ENCODE results near the gene RFPL3. TPM values are rescaled to one million over a fixed set of nuclear protein-coding genes. Genes with fewer than 3 reads are reported as not detected.

RFPL3 gene
- total and polyA plus RNA-seq, 10 of the 15 experiments (the other 5 are each of a cell fraction or from before 2014, with no cell fraction given), result not detected

DNA sequence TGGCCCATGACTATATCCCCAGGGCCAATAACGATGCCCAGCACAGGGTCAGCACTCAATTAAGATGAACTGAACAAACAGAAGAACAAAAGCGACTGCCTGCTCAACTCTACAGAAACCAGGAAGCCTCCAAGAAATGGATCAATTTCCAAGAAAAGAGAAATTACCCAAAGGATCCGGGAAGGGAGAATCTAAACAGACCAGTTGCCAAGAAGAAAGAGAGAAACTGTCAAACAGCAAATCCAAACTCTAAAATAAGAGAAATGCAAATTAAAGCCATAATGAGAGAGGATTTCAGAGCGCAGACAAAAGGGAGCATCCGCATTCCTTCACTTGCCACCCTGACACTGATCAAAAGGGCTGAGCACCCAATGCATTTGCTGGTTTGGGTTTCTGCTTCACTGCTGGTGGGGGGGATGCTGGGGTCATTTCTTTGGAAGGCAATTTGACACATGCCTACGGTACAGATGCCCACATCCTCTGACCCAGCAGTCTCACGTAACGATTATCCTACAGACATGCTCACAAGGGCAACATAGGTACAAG, 37.7 kb upstream of the RFPL3 start:
- no peak overlapping the region for H3K4me2 ChIP-seq (ENCODE audit: control insufficient read depth, insufficient read depth)
- no peak overlapping the region for H3K9ac ChIP-seq (ENCODE audit: control insufficient read depth, insufficient read depth, low read length)
- 14% methylated on average over 8 of the region's 8 CpGs for WGBS (ENCODE audit: insufficient coverage, insufficient replicate concordance, low lambda C conversion rate, missing lambda C conversion rate)
- H3K27ac ChIP-seq (ENCODE audit: control insufficient read depth, insufficient read depth), result no peak overlapping the region
- no peaks in the 10 kb centered on the region for H3K9me3 ChIP-seq (replicated peaks; ENCODE audit: control insufficient read depth, insufficient read depth, low read length)
- H3K4me1 ChIP-seq (ENCODE audit: control insufficient read depth, insufficient read depth, low read length), result no peaks in the 10 kb centered on the region
- no peak for TF ChIP-seq MTA2 (IDR thresholded peaks at IDR 0.05; ENCODE audit: low read depth)
- in situ Hi-C loops (cut with MboI), result no loop called here
- H3K79me2 ChIP-seq (ENCODE audit: control insufficient read depth, insufficient read depth, low read length), result no peaks in the 10 kb centered on the region
- RAD21 ChIA-PET (ENCODE audit: unreplicated experiment), result no interaction called here
- FAIRE-seq, result no peak
- H3K27me3 ChIP-seq (replicated peaks in 1 of 2; ENCODE audit: control insufficient read depth in 2 of 2, insufficient read depth in 2 of 2, low read length in 1 of 2), result no peaks in the 10 kb centered on the region; a peak in 1 of 4 replicates
- no peaks in the 10 kb centered on the region for H3K36me3 ChIP-seq (ENCODE audit: control insufficient read depth in 2 of 2, insufficient read depth in 2 of 2, low read length in 1 of 2)
- intact Hi-C loops (cut with micrococcal nuclease; ENCODE audit: unreplicated experiment), result no loop called here
- DNase-seq (ENCODE audit: low read depth, low spot score), result no peak
- H3K4me3 ChIP-seq, result no peak overlapping the region
- BruUV-seq (replicated peaks), result no TSS peak
- SMC1A ChIA-PET (ENCODE audit: uncharacterized antibody, unreplicated experiment), result no interaction called here
- CTCF ChIA-PET, result no interaction called here
- POLR2A ChIA-PET, result no interaction called here
- no peak overlapping the region for H2AFZ ChIP-seq (ENCODE audit: control insufficient read depth, low read depth, low read length)
- H4K20me1 ChIP-seq (ENCODE audit: control insufficient read depth, insufficient read depth), result no peaks in the 10 kb centered on the region
- ATAC-seq, result no peak

DNA sequence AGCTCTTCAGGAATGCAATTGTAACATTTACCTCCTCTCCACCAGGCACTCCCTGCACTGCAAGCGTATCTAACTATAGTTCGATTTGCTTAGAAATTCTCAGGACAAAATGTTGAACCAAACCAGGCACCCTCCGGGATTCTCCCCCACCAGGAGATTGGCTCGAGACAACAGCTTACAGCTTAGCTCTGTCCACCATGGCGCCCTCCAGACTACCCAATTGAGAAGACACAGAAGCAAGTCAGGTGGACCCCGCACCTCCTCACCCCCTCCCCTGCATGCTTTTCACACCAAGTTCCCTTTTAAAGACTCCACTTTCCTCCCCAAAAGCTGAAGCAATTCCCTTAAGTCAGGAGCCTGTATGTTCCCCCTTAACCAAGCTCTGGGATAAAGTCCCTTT, 34.7 kb upstream of the RFPL3 start:
- Histone ChIP-seq H3K9me3 (replicated peaks; ENCODE audit: control insufficient read depth, insufficient read depth, low read length) (no peaks in the 10 kb centered on the region), H4K20me1 (ENCODE audit: control insufficient read depth, insufficient read depth) (no peaks in the 10 kb centered on the region), H3K27ac (ENCODE audit: control insufficient read depth, insufficient read depth) (no peak overlapping the region), H3K4me2 (ENCODE audit: control insufficient read depth, insufficient read depth) (no peak overlapping the region), H3K4me3 (no peak overlapping the region), H3K27me3 (replicated peaks in 1 of 2; ENCODE audit: control insufficient read depth in 2 of 2, insufficient read depth in 2 of 2, low read length in 1 of 2) (no peaks in the 10 kb centered on the region; a peak in 1 of 4 replicates), H3K4me1 (ENCODE audit: control insufficient read depth, insufficient read depth, low read length) (no peaks in the 10 kb centered on the region), H3K9ac (ENCODE audit: control insufficient read depth, insufficient read depth, low read length) (no peak overlapping the region), H3K79me2 (ENCODE audit: control insufficient read depth, insufficient read depth, low read length) (no peaks in the 10 kb centered on the region), H3K36me3 (ENCODE audit: control insufficient read depth in 2 of 2, insufficient read depth in 2 of 2, low read length in 1 of 2) (no peaks in the 10 kb centered on the region), H2AFZ (ENCODE audit: control insufficient read depth, low read depth, low read length) (no peak overlapping the region)
- BruUV-seq (replicated peaks), result no TSS peak
- DNase-seq (ENCODE audit: low read depth, low spot score), result no peak
- CTCF ChIA-PET, result no interaction called here
- in situ Hi-C loops (cut with MboI), result no loop called here
- no peak for ATAC-seq
- RAD21 ChIA-PET (ENCODE audit: unreplicated experiment), result no interaction called here
- SMC1A ChIA-PET (ENCODE audit: uncharacterized antibody, unreplicated experiment), result no interaction called here
- WGBS (ENCODE audit: insufficient coverage, insufficient replicate concordance, low lambda C conversion rate, missing lambda C conversion rate), result 15% methylated on average over 6 of the region's 6 CpGs
- intact Hi-C loops (cut with micrococcal nuclease; ENCODE audit: unreplicated experiment), result no loop called here
- POLR2A ChIA-PET, result no interaction called here
- no peak for FAIRE-seq
- TF ChIP-seq CBX5 (IDR thresholded peaks at IDR 0.05; ENCODE audit: low read depth), result no peak
- TF ChIP-seq FOXK2 (IDR thresholded peaks at IDR 0.05), result no peak
- no peak for TF ChIP-seq CREM (IDR thresholded peaks at IDR 0.05; ENCODE audit: low read depth)
- TF ChIP-seq, protein P1, sequence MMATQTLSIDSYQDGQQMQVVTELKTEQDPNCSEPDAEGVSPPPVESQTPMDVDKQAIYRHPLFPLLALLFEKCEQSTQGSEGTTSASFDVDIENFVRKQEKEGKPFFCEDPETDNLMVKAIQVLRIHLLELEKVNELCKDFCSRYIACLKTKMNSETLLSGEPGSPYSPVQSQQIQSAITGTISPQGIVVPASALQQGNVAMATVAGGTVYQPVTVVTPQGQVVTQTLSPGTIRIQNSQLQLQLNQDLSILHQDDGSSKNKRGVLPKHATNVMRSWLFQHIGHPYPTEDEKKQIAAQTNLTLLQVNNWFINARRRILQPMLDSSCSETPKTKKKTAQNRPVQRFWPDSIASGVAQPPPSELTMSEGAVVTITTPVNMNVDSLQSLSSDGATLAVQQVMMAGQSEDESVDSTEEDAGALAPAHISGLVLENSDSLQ (IDR thresholded peaks at IDR 0.05), result no peak
- TF ChIP-seq, protein P2, sequence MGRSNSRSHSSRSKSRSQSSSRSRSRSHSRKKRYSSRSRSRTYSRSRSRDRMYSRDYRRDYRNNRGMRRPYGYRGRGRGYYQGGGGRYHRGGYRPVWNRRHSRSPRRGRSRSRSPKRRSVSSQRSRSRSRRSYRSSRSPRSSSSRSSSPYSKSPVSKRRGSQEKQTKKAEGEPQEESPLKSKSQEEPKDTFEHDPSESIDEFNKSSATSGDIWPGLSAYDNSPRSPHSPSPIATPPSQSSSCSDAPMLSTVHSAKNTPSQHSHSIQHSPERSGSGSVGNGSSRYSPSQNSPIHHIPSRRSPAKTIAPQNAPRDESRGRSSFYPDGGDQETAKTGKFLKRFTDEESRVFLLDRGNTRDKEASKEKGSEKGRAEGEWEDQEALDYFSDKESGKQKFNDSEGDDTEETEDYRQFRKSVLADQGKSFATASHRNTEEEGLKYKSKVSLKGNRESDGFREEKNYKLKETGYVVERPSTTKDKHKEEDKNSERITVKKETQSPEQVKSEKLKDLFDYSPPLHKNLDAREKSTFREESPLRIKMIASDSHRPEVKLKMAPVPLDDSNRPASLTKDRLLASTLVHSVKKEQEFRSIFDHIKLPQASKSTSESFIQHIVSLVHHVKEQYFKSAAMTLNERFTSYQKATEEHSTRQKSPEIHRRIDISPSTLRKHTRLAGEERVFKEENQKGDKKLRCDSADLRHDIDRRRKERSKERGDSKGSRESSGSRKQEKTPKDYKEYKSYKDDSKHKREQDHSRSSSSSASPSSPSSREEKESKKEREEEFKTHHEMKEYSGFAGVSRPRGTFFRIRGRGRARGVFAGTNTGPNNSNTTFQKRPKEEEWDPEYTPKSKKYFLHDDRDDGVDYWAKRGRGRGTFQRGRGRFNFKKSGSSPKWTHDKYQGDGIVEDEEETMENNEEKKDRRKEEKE (IDR thresholded peaks at IDR 0.05), result no peak
- TF ChIP-seq STAT3 (IDR thresholded peaks at IDR 0.05; ENCODE audit: low read depth, low read length), result no peak
- no peak for TF ChIP-seq TCF7 (IDR thresholded peaks at IDR 0.05; ENCODE audit: borderline replicate concordance)
- no peak for TF ChIP-seq FOXM1 (IDR thresholded peaks at IDR 0.05; ENCODE audit: low read depth, low read length)
- no peak for TF ChIP-seq RFX5 (IDR thresholded peaks at IDR 0.05; ENCODE audit: low read depth, low read length)
- TF ChIP-seq, protein P3, sequence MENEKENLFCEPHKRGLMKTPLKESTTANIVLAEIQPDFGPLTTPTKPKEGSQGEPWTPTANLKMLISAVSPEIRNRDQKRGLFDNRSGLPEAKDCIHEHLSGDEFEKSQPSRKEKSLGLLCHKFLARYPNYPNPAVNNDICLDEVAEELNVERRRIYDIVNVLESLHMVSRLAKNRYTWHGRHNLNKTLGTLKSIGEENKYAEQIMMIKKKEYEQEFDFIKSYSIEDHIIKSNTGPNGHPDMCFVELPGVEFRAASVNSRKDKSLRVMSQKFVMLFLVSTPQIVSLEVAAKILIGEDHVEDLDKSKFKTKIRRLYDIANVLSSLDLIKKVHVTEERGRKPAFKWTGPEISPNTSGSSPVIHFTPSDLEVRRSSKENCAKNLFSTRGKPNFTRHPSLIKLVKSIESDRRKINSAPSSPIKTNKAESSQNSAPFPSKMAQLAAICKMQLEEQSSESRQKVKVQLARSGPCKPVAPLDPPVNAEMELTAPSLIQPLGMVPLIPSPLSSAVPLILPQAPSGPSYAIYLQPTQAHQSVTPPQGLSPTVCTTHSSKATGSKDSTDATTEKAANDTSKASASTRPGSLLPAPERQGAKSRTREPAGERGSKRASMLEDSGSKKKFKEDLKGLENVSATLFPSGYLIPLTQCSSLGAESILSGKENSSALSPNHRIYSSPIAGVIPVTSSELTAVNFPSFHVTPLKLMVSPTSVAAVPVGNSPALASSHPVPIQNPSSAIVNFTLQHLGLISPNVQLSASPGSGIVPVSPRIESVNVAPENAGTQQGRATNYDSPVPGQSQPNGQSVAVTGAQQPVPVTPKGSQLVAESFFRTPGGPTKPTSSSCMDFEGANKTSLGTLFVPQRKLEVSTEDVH (IDR thresholded peaks at IDR 0.05; ENCODE audit: low read depth, partially characterized antibody), result no peak
- no peak for TF ChIP-seq CEBPB (IDR thresholded peaks at IDR 0.05; ENCODE audit: borderline replicate concordance in 1 of 2, low read depth in 2 of 2, low read length in 2 of 2)

All from GM12878 (cell line).